ENCODE measurements around the gene NCEH1. TPM values are rescaled to one million over a fixed set of nuclear protein-coding genes. Genes with fewer than 3 reads are reported as not detected.

NCEH1 gene
- total RNA-seq, 2 experiments from 2014 or later, result 5.8 to 6.8 TPM

- H3K27ac Mint-ChIP-seq, result no peak overlapping the region
- POLR2A ChIA-PET, result no interaction called here
- DNase-seq (no peak), ATAC-seq (ENCODE audit: low read depth) (no peak)
- H3K4me3 Mint-ChIP-seq, result no peak overlapping the region
- H3K4me1 Mint-ChIP-seq, result peaks cover 5% of the 10 kb centered on the region
- no peaks in the 10 kb centered on the region for H3K27me3 Mint-ChIP-seq
- H3K9me3 Mint-ChIP-seq, result peaks cover 2% of the 10 kb centered on the region
- H3K36me3 Mint-ChIP-seq, result no peaks in the 10 kb centered on the region
Observed at GRCh38 chr3:172658344-172659245, 52.3 kb downstream of the NCEH1 start.

DNA sequence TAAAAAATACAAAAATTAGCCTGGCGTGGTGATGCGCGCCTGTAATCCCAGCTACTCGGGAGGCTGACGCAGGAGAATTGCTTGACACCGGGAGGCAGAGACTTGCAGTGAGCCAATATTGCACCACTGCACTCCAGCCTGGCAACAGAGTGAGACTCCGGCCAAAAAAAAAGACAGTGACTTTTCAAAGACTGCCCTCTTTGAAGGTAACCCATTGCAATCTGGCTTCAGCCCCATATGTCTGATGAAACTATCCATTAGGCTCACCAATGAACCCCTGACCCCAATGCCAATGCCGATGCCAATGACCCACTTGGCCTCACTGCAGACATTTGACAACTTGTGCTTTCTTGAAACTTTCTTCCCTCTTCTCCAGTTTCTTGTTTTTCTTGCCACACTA, 54.3 kb downstream of the NCEH1 start:
- peaks cover 2% of the 10 kb centered on the region for H3K9me3 Mint-ChIP-seq
- DNase-seq (no peak), ATAC-seq (ENCODE audit: low read depth) (no peak)
- peaks cover 5% of the 10 kb centered on the region for H3K4me1 Mint-ChIP-seq
- H3K4me3 Mint-ChIP-seq, result no peak overlapping the region
- H3K36me3 Mint-ChIP-seq, result peaks cover 1% of the 10 kb centered on the region
- H3K27me3 Mint-ChIP-seq, result no peaks in the 10 kb centered on the region
- POLR2A ChIA-PET, result no interaction called here
- no peak overlapping the region for H3K27ac Mint-ChIP-seq

- Mint-ChIP-seq H3K4me3 (no peak overlapping the region), H3K27me3 (no peaks in the 10 kb centered on the region), H3K36me3 (peaks cover 1% of the 10 kb centered on the region), H3K9me3 (no peaks in the 10 kb centered on the region), H3K4me1 (peaks cover under 1% of the 10 kb centered on the region), H3K27ac (no peak overlapping the region)
- DNase-seq (no peak), ATAC-seq (ENCODE audit: low read depth) (no peak)
- POLR2A ChIA-PET, result no interaction called here
Observed at GRCh38 chr3:172655388-172655787, 55.5 kb downstream of the NCEH1 start.

DNA sequence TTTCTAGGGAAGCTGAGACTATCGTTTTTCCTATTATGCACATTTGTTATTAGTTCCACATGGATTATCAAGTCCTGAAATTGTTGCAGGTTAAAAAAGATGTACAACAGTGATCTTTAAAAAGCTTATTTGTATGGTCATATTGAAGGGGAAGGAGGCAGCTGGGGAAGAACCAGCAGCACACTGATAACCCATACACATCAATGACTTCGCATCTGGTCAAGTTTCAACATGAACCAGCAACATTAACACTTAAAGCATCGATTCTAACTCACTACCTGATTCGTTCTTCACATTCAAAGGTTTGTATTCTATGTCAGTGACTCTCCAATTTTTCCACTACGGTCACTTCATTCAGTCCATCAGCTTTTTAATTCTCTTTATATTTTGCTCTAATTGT, 56.4 kb downstream of the NCEH1 start:
- H3K36me3 Mint-ChIP-seq, result peaks cover 1% of the 10 kb centered on the region
- no peak overlapping the region for H3K4me3 Mint-ChIP-seq
- no peaks in the 10 kb centered on the region for H3K9me3 Mint-ChIP-seq
- POLR2A ChIA-PET, result no interaction called here
- H3K27ac Mint-ChIP-seq, result no peak overlapping the region
- ATAC-seq (ENCODE audit: low read depth), result no peak
- H3K4me1 Mint-ChIP-seq, result peaks cover 1% of the 10 kb centered on the region
- DNase-seq, result no peak
- H3K27me3 Mint-ChIP-seq, result no peaks in the 10 kb centered on the region

- DNase-seq (no peak), ATAC-seq (ENCODE audit: low read depth) (no peak)
- Mint-ChIP-seq H3K36me3 (peaks cover 1% of the 10 kb centered on the region), H3K4me1 (peaks cover 1% of the 10 kb centered on the region), H3K27me3 (no peaks in the 10 kb centered on the region), H3K9me3 (no peaks in the 10 kb centered on the region), H3K4me3 (no peak overlapping the region), H3K27ac (no peak overlapping the region)
- POLR2A ChIA-PET, result no interaction called here
Observed at GRCh38 chr3:172653004-172653572, 57.8 kb downstream of the NCEH1 start.

GRCh38 chr3:172651936-172652625, 58.8 kb downstream of the NCEH1 start:
- no peak for ATAC-seq (ENCODE audit: low read depth)
- no peak overlapping the region for H3K4me3 Mint-ChIP-seq
- peaks cover 1% of the 10 kb centered on the region for H3K4me1 Mint-ChIP-seq
- H3K27me3 Mint-ChIP-seq, result no peaks in the 10 kb centered on the region
- no peaks in the 10 kb centered on the region for H3K9me3 Mint-ChIP-seq
- POLR2A ChIA-PET, result no interaction called here
- DNase-seq, result no peak
- H3K27ac Mint-ChIP-seq, result no peak overlapping the region
- peaks cover 1% of the 10 kb centered on the region for H3K36me3 Mint-ChIP-seq

DNA sequence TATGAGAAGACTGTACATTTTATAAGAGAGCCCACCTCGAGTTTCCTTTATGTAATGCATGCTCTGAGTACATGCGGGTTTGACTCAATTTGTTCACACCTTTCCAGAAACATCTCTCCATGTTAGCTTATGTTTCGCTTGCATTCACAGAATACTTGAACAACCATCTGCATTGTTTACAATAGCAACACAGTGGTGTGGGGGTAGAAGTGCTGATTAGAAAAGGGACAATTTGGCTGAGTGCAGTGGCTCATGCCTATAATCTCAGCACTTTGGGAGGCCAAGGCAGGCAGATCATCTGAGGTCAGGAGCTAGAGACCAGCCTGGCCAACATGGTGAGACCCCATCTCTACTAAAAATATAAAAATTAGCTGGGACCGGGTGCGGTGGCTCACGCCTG, 60.9 kb downstream of the NCEH1 start:
- no peak overlapping the region for H3K27ac Mint-ChIP-seq
- ATAC-seq (ENCODE audit: low read depth) (no peak), DNase-seq (no peak)
- H3K4me1 Mint-ChIP-seq, result peaks cover 1% of the 10 kb centered on the region
- no peak overlapping the region for H3K4me3 Mint-ChIP-seq
- POLR2A ChIA-PET, result no interaction called here
- H3K9me3 Mint-ChIP-seq, result no peaks in the 10 kb centered on the region
- H3K36me3 Mint-ChIP-seq, result peaks cover 1% of the 10 kb centered on the region
- no peaks in the 10 kb centered on the region for H3K27me3 Mint-ChIP-seq

GRCh38 chr3:172648747-172649146, 62.1 kb downstream of the NCEH1 start:
- Mint-ChIP-seq H3K36me3 (peaks cover 3% of the 10 kb centered on the region), H3K9me3 (no peaks in the 10 kb centered on the region), H3K4me3 (no peak overlapping the region), H3K27me3 (no peaks in the 10 kb centered on the region), H3K27ac (no peak overlapping the region), H3K4me1 (peaks cover 1% of the 10 kb centered on the region)
- no peak for DNase-seq
- ATAC-seq (ENCODE audit: low read depth), result no peak
- POLR2A ChIA-PET, result no interaction called here

GRCh38 chr3:172647823-172648222, 63.0 kb downstream of the NCEH1 start:
- Mint-ChIP-seq H3K4me3 (no peak overlapping the region), H3K4me1 (peaks cover 1% of the 10 kb centered on the region), H3K9me3 (no peaks in the 10 kb centered on the region), H3K27ac (no peak overlapping the region), H3K27me3 (no peaks in the 10 kb centered on the region), H3K36me3 (peaks cover 6% of the 10 kb centered on the region)
- DNase-seq, result no peak
- no peak for ATAC-seq (ENCODE audit: low read depth)
- POLR2A ChIA-PET, result no interaction called here

DNA sequence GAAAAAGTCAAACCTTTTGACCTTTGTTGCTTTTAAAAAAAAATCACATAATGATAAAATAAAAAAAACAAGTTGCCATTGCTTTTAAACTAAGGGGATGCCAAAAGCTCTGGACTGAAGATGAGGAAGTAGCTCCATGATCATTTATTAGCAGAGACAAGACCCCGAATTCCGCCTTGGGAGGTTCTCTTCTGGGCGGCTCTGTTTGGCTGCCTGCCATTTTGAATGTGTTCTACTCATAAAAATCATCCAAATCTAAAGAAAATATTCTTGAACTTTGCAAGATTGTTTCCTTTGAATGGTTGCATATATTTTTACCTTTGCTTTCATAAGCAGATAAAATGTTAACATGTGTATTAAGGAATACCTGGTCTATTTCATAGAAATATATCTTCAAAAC, 63.8 kb downstream of the NCEH1 start:
- Mint-ChIP-seq H3K9me3 (no peaks in the 10 kb centered on the region), H3K27me3 (no peaks in the 10 kb centered on the region), H3K27ac (no peak overlapping the region), H3K4me3 (no peak overlapping the region), H3K4me1 (peaks cover 1% of the 10 kb centered on the region), H3K36me3 (peaks cover 7% of the 10 kb centered on the region)
- ATAC-seq (ENCODE audit: low read depth) (no peak), DNase-seq (no peak)
- POLR2A ChIA-PET, result no interaction called here

- POLR2A ChIA-PET, result no interaction called here
- Mint-ChIP-seq H3K9me3 (no peaks in the 10 kb centered on the region), H3K27me3 (no peaks in the 10 kb centered on the region), H3K4me3 (no peak overlapping the region), H3K36me3 (peaks cover 7% of the 10 kb centered on the region), H3K27ac (no peak overlapping the region), H3K4me1 (peaks cover 1% of the 10 kb centered on the region)
- no peak for ATAC-seq (ENCODE audit: low read depth)
- DNase-seq, result no peak
Observed at GRCh38 chr3:172646439-172647015, 64.3 kb downstream of the NCEH1 start.

DNA sequence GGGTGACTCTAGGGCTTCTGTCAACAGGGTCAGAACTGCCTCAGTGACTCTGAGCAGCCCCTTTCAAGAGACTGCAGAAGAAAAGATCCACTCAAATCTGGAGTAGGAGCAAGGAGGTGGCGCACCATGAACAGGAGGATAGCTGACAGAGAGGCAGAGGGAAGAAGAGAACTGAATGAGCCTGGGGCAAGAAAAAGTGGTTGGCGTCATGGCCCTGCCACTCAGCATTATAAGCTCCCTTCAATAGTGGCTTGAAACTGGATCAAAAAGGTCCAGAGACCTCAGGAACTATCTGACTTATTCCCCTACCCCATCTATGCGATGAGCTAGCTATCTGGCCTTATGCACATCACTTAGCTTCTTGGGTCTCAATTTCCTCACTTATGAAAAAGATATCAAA, 66.6 kb downstream of the NCEH1 start:
- Mint-ChIP-seq H3K27me3 (no peaks in the 10 kb centered on the region), H3K36me3 (peaks cover 7% of the 10 kb centered on the region), H3K9me3 (no peaks in the 10 kb centered on the region), H3K27ac (no peak overlapping the region), H3K4me1 (no peaks in the 10 kb centered on the region), H3K4me3 (no peak overlapping the region)
- ATAC-seq (ENCODE audit: low read depth) (no peak), DNase-seq (no peak)
- POLR2A ChIA-PET, result no interaction called here

DNA sequence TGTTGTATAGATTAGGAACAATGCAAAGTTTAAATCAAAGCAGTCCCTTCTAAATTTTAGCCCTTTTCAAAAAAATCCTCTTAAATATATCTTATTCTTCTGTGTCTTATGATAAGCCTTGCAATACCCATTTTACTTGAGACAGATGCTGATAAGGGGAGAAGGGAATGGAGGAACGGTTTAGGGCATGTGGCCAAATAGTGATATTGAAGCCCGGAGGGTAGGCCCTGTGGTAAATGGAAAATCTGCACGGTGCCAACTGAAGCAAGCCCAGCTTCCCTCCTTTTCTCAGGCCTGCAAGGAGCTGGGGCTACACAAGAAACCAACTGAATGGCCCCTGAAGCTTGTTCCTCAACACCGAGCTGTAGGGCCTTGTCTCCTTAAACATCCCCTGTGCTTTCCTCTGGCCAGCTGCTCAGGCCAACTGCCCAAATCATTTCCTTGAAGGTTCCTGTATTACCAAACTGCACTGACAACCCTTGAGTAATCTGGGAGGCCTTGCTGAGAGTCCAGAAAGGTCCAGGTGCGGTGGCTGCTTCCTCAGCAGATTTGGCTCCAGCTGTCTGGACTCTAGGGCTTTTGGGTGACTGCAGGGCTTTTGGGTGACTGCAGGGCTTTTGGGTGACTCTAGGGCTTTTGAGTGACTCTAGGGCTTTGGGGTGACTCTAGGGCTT, 67.2 kb downstream of the NCEH1 start:
- Mint-ChIP-seq H3K4me1 (no peaks in the 10 kb centered on the region), H3K27ac (no peak overlapping the region)
- POLR2A ChIA-PET, result no interaction called here

More for the DNA sequence above, 67.2 kb downstream of the NCEH1 start:
- DNase-seq (no peak), ATAC-seq (ENCODE audit: low read depth) (no peak)
- Mint-ChIP-seq H3K27me3 (no peaks in the 10 kb centered on the region), H3K9me3 (no peaks in the 10 kb centered on the region), H3K36me3 (peaks cover 7% of the 10 kb centered on the region), H3K4me3 (no peak overlapping the region)
